Chondrocyte (in vitro differentiated cells): ENCODE results near the gene THSD4. TPM values are rescaled to one million over a fixed set of nuclear protein-coding genes. Genes with fewer than 3 reads are reported as not detected.

Experiments
- DNase-seq: peaks from one replicate; pipeline ENCODE4 v3.0.0; 2021; ENCODE audit warnings: mixed read lengths, low spot score
- H3K27ac Mint-ChIP-seq: one replicate; pipeline ENCODE4 v1.8.0; 2021; ENCODE audit warnings: mild to moderate bottlenecking, moderate library complexity, mixed read lengths; ENCODE audit not compliant: unreplicated experiment
- H3K27me3 Mint-ChIP-seq: 2 replicates; pipeline ENCODE4 v1.8.0; 2021; ENCODE audit warnings: low read depth, mixed read lengths
- H3K36me3 Mint-ChIP-seq: 2 replicates; pipeline ENCODE4 v1.8.0; 2021; ENCODE audit warnings: low read depth, mixed read lengths
- H3K4me1 Mint-ChIP-seq: 2 replicates; pipeline ENCODE4 v1.8.0; 2021; ENCODE audit warnings: low read depth, mild to moderate bottlenecking, mixed read lengths
- H3K4me3 Mint-ChIP-seq: one replicate; pipeline ENCODE4 v1.8.0; 2021; ENCODE audit warnings: mild to moderate bottlenecking, moderate library complexity, mixed read lengths; ENCODE audit not compliant: unreplicated experiment
- H3K9me3 Mint-ChIP-seq: 2 replicates; pipeline ENCODE4 v1.8.0; 2021; ENCODE audit warnings: low read depth, mixed read lengths
- CTCF ChIP-seq: fragments of 200-600 bp; sonication (generic); IDR thresholded peaks from 2 replicates; pipeline ENCODE4 v1.5.0; 2021; ENCODE audit warnings: antibody characterized with exemption, mild to moderate bottlenecking, moderate library complexity
- total RNA-seq: library from RNA; stranded (reverse); gene quantifications from 3 replicates; pipeline ENCODE4 v1.2.1, GENCODE V29; 2021

The THSD4 gene
- total RNA-seq, 1 donor from 2014 or later: 3.4 TPM

DNA sequence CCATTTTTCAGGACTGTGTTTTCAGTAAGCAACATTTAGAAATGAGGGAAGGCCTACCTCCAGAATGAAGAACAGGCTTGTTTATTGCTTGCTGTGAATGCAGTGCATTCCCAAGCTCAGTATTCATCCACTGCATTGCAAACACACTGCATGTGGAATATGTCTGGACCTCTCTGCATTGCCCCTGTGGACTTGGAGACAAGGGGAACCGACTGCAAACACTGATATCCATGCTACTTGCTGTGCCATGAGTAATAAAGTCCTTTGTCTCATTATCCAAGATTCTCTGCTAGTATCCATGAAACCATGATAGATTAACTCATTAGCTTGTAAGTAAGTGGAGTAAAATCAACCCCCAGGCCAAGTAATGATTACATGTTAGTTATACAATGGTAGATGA, 393.9 kb downstream of the THSD4 start:
- Mint-ChIP-seq H3K4me3 (no peak overlapping the region), H3K4me1 (peaks cover 26% of the 10 kb centered on the region), H3K36me3 (no peaks in the 10 kb centered on the region), H3K9me3 (peaks cover 2% of the 10 kb centered on the region), H3K27me3 (peaks cover 5% of the 10 kb centered on the region), H3K27ac (no peak overlapping the region)
- no peak for DNase-seq
- TF ChIP-seq CTCF: no peak

DNA sequence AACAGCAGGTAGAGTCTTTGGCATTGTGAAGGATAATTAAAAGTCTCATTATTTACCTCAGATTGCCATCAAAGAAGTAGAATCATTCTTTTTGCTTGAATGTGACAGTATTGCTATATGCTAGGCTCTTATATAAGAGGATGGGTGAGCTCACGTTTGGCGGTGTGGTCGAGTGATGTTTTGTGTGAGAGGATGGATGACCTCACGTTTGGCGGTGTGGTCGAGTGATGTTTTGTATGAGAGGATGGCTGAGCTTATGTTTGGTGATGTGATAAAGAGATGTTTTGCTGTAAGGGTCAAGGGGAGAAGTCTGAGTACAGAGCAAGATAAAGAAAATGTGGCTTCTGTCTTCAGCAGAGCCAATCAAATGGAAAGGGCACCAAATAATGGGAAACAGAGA, 395.5 kb downstream of the THSD4 start:
- DNase-seq: no peak
- Mint-ChIP-seq H3K36me3 (no peaks in the 10 kb centered on the region), H3K27me3 (peaks cover 2% of the 10 kb centered on the region), H3K4me1 (peaks cover 26% of the 10 kb centered on the region), H3K4me3 (no peak overlapping the region), H3K27ac (no peak overlapping the region), H3K9me3 (peaks cover 2% of the 10 kb centered on the region)
- no peak for TF ChIP-seq CTCF

- H3K9me3 Mint-ChIP-seq: no peaks in the 10 kb centered on the region
- peaks cover 26% of the 10 kb centered on the region for H3K4me1 Mint-ChIP-seq
- H3K27me3 Mint-ChIP-seq: peaks cover 2% of the 10 kb centered on the region
- H3K4me3 Mint-ChIP-seq: no peak overlapping the region
- no peak for DNase-seq
- no peaks in the 10 kb centered on the region for H3K36me3 Mint-ChIP-seq
- no peak overlapping the region for H3K27ac Mint-ChIP-seq
- TF ChIP-seq CTCF: no peak
Measured at GRCh38 chr15:71511796-71512681, 396.8 kb downstream of the THSD4 start.

GRCh38 chr15:71512682-71513006, 397.4 kb downstream of the THSD4 start:
- TF ChIP-seq CTCF: no peak
- no peaks in the 10 kb centered on the region for H3K9me3 Mint-ChIP-seq
- H3K36me3 Mint-ChIP-seq: no peaks in the 10 kb centered on the region
- H3K27me3 Mint-ChIP-seq: peaks cover 2% of the 10 kb centered on the region
- DNase-seq: no peak
- H3K27ac Mint-ChIP-seq: no peak overlapping the region
- H3K4me3 Mint-ChIP-seq: no peak overlapping the region
- peaks cover 22% of the 10 kb centered on the region for H3K4me1 Mint-ChIP-seq

GRCh38 chr15:71515375-71516186, 400.3 kb downstream of the THSD4 start:
- Mint-ChIP-seq H3K36me3 (no peaks in the 10 kb centered on the region), H3K27me3 (peaks cover 2% of the 10 kb centered on the region), H3K9me3 (no peaks in the 10 kb centered on the region), H3K4me3 (no peak overlapping the region), H3K4me1 (peaks cover 22% of the 10 kb centered on the region), H3K27ac (no peak overlapping the region)
- no peak for TF ChIP-seq CTCF
- no peak for DNase-seq
